Stimulated activated CD4-positive, alpha-beta T cell treated with anti-CD3 and anti-CD28 coated beads, Interleukin-4, amount 100 ng/mL, for 48 hours (primary cell): ENCODE data around the gene OPA1.

Source experiments
- DNase-seq, 2 donors: peaks; one replicate each; pipeline ENCODE4 v3.0.0-alpha.2; 2020; ENCODE audit warnings: low read depth in 2 of 2

OPA1 gene

GRCh38 chr3:193735850-193736249, 142.8 kb downstream of the OPA1 start:
- DNase-seq = no peak

GRCh38 chr3:193736616-193737015, 143.6 kb downstream of the OPA1 start:
- no peak for DNase-seq

GRCh38 chr3:193737191-193737751, 144.3 kb downstream of the OPA1 start:
- DNase-seq = no peak

- DNase-seq = no peak
Measured at GRCh38 chr3:193742628-193743027, 149.6 kb downstream of the OPA1 start.

- no peak for DNase-seq
Measured at GRCh38 chr3:193743702-193744047, 150.7 kb downstream of the OPA1 start.

GRCh38 chr3:193744048-193744821, 151.2 kb downstream of the OPA1 start:
- DNase-seq = no peak

GRCh38 chr3:193744822-193745684, 152.0 kb downstream of the OPA1 start:
- no peak for DNase-seq

- DNase-seq = no peak
Measured at GRCh38 chr3:193746832-193747231, 153.8 kb downstream of the OPA1 start.
